IPS DF 6.9 (cell line): Measurements from ENCODE around the gene IFNA6.

ENCODE experiments used
- DNase-seq: peaks from one replicate; pipeline ENCODE4 v3.0.0-alpha.2; 2013; ENCODE audit warnings: low read depth, low spot score
- H3K27ac ChIP-seq: one replicate; pipeline ENCODE4 v1.5.1; 2013; ENCODE audit warnings: low read length, control low read depth
- H3K27me3 ChIP-seq: 2 replicates; pipeline ENCODE4 v1.6.1; 2013; ENCODE audit warnings: mild to moderate bottlenecking, low read length; ENCODE audit not compliant: control insufficient read depth, insufficient read depth
- H3K36me3 ChIP-seq: 2 replicates; pipeline ENCODE4 v1.6.1; 2013; ENCODE audit warnings: low read length; ENCODE audit not compliant: control insufficient read depth, insufficient read depth
- H3K4me1 ChIP-seq: 2 replicates; pipeline ENCODE4 v1.6.1; 2013; ENCODE audit warnings: low read length; ENCODE audit not compliant: control insufficient read depth, insufficient read depth
- H3K4me3 ChIP-seq: 2 replicates; pipeline ENCODE4 v1.5.1; 2013; ENCODE audit warnings: mild to moderate bottlenecking, low read length
- H3K9me3 ChIP-seq: 2 replicates; pipeline ENCODE4 v1.6.1; 2013; ENCODE audit warnings: low read length, inconsistent platforms; ENCODE audit not compliant: control insufficient read depth, insufficient read depth
- WGBS: extraction: QIAGEN DNeasy Blood & Tissue Kit; methylation state at CpG from one replicate; pipeline ENCODE4 v1.1.7; 2013; ENCODE audit warnings: mixed read lengths, missing lambda C conversion rate; ENCODE audit not compliant: insufficient read length, insufficient coverage; 5-methylcytosine and 5-hydroxymethylcytosine counted together

The IFNA6 gene

GRCh38 chr9:21311889-21312288, 38.8 kb downstream of the IFNA6 start:
- Histone ChIP-seq H3K4me1 (no peaks in the 10 kb centered on the region), H3K4me3 (no peak overlapping the region), H3K9me3 (no peaks in the 10 kb centered on the region), H3K27me3 (no peaks in the 10 kb centered on the region), H3K36me3 (no peaks in the 10 kb centered on the region), H3K27ac (no peak overlapping the region)
- DNase-seq = no peak
- WGBS = no CpG with 5 or more reads among the region's 1 CpG

GRCh38 chr9:21305213-21305612, 45.5 kb downstream of the IFNA6 start, which contains the start of gene IFNA5:
TSS of gene IFNA5 (minus strand) at chr9:21305313. CDS start at chr9:21305256, 57 bp downstream.
- Histone ChIP-seq H3K27ac (no peak within 1 kb of the TSS), H3K9me3 (no peaks in the 10 kb centered on the region), H3K27me3 (no peaks in the 10 kb centered on the region), H3K4me1 (no peaks in the 10 kb centered on the region), H3K36me3 (no peaks in the 10 kb centered on the region), H3K4me3 (no peak within 1 kb of the TSS)
- WGBS = no CpG with 5 or more reads among the region's 2 CpGs
- DNase-seq = no peak
